Astrocyte of the spinal cord (primary cell): Measurements from ENCODE around the gene DVL1.

Source experiments
- DNase-seq: peaks from one replicate; pipeline ENCODE4 v3.0.0; 2011; ENCODE audit warnings: low read depth, low spot score
- H3K4me3 ChIP-seq: 2 replicates; pipeline ENCODE4 v1.5.1; 2011; ENCODE audit warnings: low read depth, mild to moderate bottlenecking, low read length, moderate library complexity
- in situ Hi-C: cut with HindIII; loops from 2 replicates; pipeline ENCODE4 v1.10.0; 2017; ENCODE audit warnings: low sequenced_read_pairs
- TF ChIP-seq, protein P1 (sequence below): IDR thresholded peaks from 2 replicates; pipeline ENCODE4 v1.5.1; 2012; ENCODE audit warnings: low read depth, mild to moderate bottlenecking, low read length, inconsistent platforms

DVL1 gene

DNA sequence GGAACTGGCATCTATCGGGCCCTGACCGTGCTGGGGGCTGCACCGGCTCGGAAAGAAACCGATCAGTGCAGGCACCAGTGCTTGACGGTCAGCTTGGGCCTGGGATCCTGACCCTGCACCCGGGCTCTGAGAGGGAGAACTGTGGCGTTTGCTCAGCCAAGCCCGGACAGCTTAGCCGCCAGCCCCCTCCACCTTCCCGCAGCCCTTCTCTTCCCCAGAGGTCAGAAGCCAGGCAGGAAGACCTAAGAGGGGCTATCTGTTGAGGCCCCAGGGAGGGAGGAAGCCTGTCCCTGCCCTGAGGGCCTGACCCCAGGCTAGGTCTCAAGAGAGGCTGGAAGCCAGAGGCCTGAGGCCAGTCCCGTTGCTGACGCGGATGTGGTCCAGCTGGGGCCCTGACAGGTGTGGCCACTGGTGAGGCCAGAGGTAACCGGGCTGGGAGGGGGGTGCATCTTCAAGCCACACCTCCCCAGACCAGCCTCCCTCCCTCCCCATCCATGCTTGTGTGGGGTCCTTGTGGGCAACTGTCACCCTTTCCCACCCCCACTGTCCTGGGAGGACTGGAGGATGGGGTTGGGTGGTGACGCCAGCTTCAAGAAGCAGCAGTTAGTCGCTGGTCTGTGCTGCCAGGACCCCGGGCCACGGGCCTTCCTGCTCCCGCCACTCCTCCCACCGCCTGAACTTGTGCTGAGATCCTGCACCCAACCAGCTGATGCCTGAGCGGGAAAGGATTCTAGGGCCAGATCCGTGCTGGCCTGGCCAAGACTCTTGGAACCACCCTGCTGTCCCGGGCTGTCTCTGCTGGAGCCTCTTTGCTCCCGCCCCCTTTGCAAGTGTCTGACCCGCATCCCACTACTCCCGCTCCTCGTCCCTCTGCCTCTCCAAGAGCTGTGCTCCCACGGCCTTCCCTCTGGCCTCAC, 2.6 kb upstream of the DVL1 start:
- in situ Hi-C loops: no loop called here
- no peak overlapping the region for H3K4me3 ChIP-seq
- DNase-seq: no peak
- TF ChIP-seq, protein P1, sequence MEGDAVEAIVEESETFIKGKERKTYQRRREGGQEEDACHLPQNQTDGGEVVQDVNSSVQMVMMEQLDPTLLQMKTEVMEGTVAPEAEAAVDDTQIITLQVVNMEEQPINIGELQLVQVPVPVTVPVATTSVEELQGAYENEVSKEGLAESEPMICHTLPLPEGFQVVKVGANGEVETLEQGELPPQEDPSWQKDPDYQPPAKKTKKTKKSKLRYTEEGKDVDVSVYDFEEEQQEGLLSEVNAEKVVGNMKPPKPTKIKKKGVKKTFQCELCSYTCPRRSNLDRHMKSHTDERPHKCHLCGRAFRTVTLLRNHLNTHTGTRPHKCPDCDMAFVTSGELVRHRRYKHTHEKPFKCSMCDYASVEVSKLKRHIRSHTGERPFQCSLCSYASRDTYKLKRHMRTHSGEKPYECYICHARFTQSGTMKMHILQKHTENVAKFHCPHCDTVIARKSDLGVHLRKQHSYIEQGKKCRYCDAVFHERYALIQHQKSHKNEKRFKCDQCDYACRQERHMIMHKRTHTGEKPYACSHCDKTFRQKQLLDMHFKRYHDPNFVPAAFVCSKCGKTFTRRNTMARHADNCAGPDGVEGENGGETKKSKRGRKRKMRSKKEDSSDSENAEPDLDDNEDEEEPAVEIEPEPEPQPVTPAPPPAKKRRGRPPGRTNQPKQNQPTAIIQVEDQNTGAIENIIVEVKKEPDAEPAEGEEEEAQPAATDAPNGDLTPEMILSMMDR: no peak

DNA sequence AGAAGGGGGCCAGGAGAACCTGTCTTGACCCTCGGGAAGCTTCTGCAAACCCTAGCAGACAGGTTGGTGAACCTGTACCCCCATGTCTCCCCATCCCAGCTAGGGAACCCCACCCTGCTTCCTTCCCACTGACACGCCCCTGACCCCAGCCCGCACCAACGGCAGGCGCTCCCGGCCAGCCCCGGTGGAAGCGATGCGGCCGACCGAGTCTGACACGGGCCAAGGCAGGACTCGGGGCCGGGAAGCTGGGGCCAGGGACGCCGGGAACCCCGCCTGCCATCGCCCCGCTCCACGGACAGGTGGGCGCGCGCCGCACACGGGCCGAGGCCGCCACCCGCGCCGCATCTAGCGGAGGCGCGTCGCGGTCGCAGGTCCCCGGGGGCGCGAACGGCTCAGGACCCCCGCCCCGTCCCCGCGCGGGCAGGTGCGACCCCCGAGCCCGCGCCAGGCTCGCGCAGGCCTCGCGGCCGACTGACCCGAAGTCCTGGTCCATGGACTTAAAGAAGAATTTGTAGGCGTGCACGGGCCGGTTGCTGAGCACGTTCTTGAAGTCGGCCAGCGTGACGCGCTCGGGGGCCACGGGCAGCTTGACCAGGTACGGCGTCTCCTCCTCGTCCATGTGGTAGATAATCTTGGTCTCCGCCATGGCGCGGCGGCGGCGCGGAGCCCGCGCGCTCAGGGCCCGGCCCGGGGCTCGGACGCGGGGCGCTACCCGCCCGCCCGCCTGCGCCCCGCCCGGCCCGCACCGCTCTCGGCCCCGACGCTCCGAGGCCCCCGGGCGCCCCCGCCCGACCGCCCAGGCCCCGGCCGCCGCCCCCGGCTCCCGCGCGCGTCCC, 580 bp downstream of the DVL1 start:
- H3K4me3 ChIP-seq: peak overlapping the region; percentile 71
- in situ Hi-C loops: no loop called here
- DNase-seq: peak; percentile 52
- TF ChIP-seq, protein P1: no peak

DNA sequence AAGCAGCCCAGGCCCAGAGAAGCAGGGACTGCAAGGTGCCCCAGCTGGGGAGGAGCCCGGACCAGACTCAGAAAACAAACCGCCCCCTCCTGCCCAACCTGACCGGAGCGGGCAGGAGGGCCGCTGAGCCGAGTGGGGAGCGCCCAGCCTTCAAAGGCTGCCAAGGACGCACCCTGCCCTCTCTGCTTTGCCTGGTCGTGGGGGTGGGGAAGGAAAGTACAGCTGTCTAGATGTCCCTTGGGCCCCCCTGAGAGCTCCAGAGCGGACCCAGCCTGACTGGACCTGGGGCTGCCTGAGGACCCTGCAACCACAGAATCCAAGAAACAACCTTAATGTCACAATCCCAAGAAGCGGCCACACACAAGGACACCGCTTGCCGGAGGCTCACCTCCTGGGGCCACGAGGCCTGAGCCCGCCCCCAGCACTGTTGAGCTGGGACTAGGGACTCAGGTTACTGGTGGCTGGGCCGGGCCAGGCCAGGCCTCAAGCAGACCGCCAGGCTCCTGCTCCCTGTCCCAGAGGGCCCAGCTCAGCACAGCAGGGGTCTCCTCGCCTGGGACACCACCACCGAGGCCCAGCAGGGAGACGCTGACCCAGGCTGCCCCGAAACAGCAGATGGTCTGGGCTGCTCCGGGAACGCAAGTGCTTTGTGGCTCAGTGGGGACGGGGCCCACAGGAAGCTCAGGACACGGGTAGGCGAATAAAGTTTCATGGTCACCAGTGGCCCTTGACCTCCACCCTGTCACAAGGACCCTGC, 1.4 kb downstream of the DVL1 start:
- in situ Hi-C loops: no loop called here
- peak; percentile 31 for DNase-seq
- H3K4me3 ChIP-seq: peak overlapping the region; percentile 71
- TF ChIP-seq, protein P1: no peak

DNA sequence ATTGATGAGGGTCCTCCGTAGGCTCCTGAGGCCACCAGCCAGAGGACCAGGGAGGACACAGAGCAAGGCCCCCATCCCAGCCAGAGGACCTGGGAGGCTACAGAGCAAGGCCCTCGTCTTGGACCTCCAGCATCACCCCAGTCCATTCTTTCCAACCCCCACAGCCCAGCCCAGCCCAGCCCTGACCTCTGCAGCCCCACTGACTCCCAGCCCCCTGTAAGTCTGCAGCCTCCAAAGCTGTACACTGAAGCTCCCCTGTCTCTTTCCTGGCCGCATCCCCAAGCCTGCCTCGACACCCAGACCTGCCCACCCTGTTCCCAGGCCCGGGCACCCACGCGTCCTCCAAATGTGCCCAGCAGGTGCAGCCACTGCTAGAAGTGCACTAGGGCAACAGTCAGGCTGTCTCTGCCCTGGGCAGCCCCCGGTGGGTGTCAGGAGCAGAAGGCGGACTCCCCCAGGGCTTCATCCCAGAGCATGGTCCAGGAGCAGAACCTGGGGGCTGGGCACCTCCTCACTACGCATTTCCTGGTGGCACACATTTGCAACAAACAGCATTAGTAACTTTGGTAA, 2.1 kb downstream of the DVL1 start:
- in situ Hi-C loops: no loop called here
- H3K4me3 ChIP-seq: peak overlapping the region; percentile 71
- DNase-seq: no peak
- TF ChIP-seq, protein P1: no peak

DNA sequence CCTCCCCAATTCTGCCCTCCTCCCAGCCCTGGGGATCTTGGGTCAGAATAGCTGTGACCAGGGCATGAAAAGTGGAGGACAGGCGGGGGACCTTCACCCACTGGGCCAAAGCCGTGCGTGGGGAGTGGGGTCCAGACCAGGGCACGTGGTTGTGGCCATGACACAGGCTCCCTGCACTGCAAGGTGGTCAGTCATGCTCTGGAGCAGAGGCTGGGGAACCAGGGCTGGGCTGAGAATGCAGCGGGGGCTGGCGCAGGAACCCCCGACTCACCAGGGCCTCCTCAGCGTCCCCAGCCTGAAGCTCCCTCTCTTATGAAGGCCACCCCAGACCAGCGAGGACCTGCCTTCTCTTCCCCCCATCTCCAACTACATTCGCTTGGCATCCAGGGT, 2.7 kb downstream of the DVL1 start:
- no peak overlapping the region for H3K4me3 ChIP-seq
- in situ Hi-C loops: no loop called here
- no peak for DNase-seq
- TF ChIP-seq, protein P1: no peak
